T-helper 1 cell (primary cell): ENCODE results near the gene CDK7.
A peak's percentile ranks its signal among the peaks of the same experiment; 100 is the strongest.

Experiments
- DNase-seq, 5 donors: peaks; one replicate each; pipeline ENCODE4 v3.0.0-alpha.2; 2012 to 2020

The CDK7 gene

GRCh38 chr5:69295088-69295754, 60.5 kb downstream of the CDK7 start:
- peak in 1 of 5 donors; percentile 10 for DNase-seq

GRCh38 chr5:69299625-69300024, 64.9 kb downstream of the CDK7 start:
- DNase-seq, result no peak

GRCh38 chr5:69300537-69301203, 66.0 kb downstream of the CDK7 start:
- DNase-seq, result no peak

- DNase-seq, result no peak
These were observed 70.8 kb downstream of the CDK7 start for GRCh38 chr5:69305512-69305911.

GRCh38 chr5:69308046-69308553, 73.4 kb downstream of the CDK7 start:
- DNase-seq, result no peak

- DNase-seq, result no peak
These were observed 74.7 kb downstream of the CDK7 start for GRCh38 chr5:69309380-69309779.

- no peak for DNase-seq
These were observed 77.9 kb downstream of the CDK7 start for GRCh38 chr5:69312459-69313160.

GRCh38 chr5:69313428-69313827, 78.7 kb downstream of the CDK7 start:
- no peak for DNase-seq

- no peak for DNase-seq
These were observed 81.3 kb downstream of the CDK7 start for GRCh38 chr5:69315972-69316371.

GRCh38 chr5:69317391-69317790, 82.7 kb downstream of the CDK7 start:
- no peak for DNase-seq

- no peak for DNase-seq
These were observed 91.7 kb downstream of the CDK7 start for GRCh38 chr5:69326365-69326764.
